Astrocyte (in vitro differentiated cells and primary cell): ENCODE data around the gene RAD51B.

ENCODE experiments used
- CTCF ChIP-seq: IDR thresholded peaks from 2 replicates; pipeline ENCODE4 v1.5.1; 2011; ENCODE audit warnings: low read depth, mild to moderate bottlenecking, inconsistent platforms, low read length, moderate library complexity; ENCODE audit not compliant: insufficient read depth
- EZH2 ChIP-seq: IDR thresholded peaks from 2 replicates; pipeline ENCODE4 v1.6.1; 2012; ENCODE audit warnings: mild to moderate bottlenecking, low read length, inconsistent platforms; ENCODE audit not compliant: insufficient read depth

GRCh38 chr14:68212361-68212760, 392.8 kb downstream of the RAD51B start:
- TF ChIP-seq CTCF (no peak), EZH2 (no peak)
